ENCODE measurements around the gene S100A2.

- TF ChIP-seq CTCF (conservative IDR thresholded peaks at IDR 0.05; ENCODE audit: low read depth, low read length) (no peak), EZH2 (IDR thresholded peaks at IDR 0.05; ENCODE audit: borderline replicate concordance, low read depth, low read length, poor library complexity, severe bottlenecking) (no peak)
Observed at GRCh38 chr1:153614189-153614900, 48.7 kb upstream of the S100A2 start.

Data from A673 (cell line).